ENCODE data around the gene HMGCS2.

HMGCS2 gene

GRCh38 chr1:119725626-119726025 lies 43.1 kb downstream of the HMGCS2 start:
- Histone ChIP-seq H3K4me2 (ENCODE audit: low read length) (no peak overlapping the region), H3K4me3 (ENCODE audit: low read depth, low read length, poor library complexity, severe bottlenecking) (no peak overlapping the region), H4K20me1 (ENCODE audit: insufficient read depth, low read length) (no peaks in the 10 kb centered on the region), H3K9me2 (ENCODE audit: low read depth, low read length) (no peaks in the 10 kb centered on the region), H3K27ac (ENCODE audit: low read depth, low read length, poor library complexity, severe bottlenecking) (no peak overlapping the region), H3K27me3 (ENCODE audit: insufficient read depth, low read length) (no peaks in the 10 kb centered on the region), H2AFZ (ENCODE audit: low read length) (no peak overlapping the region), H3K79me2 (ENCODE audit: insufficient read depth, low read length) (no peaks in the 10 kb centered on the region), H3F3A (ENCODE audit: insufficient read depth, low read length) (no peaks in the 10 kb centered on the region), H3K9me3 (ENCODE audit: low read length) (no peaks in the 10 kb centered on the region), H3K36me3 (ENCODE audit: insufficient read depth, low read length) (peaks cover 96% of the 10 kb centered on the region), H3K4me1 (ENCODE audit: insufficient read depth, low read length, severe bottlenecking) (no peaks in the 10 kb centered on the region), H3K9ac (ENCODE audit: low read length) (no peak overlapping the region)
- TF ChIP-seq EZH2 (IDR thresholded peaks at IDR 0.05; ENCODE audit: borderline replicate concordance, low read length), result no peak
- no peak for TF ChIP-seq CTCF (IDR thresholded peaks at IDR 0.05; ENCODE audit: low read length)

DNA sequence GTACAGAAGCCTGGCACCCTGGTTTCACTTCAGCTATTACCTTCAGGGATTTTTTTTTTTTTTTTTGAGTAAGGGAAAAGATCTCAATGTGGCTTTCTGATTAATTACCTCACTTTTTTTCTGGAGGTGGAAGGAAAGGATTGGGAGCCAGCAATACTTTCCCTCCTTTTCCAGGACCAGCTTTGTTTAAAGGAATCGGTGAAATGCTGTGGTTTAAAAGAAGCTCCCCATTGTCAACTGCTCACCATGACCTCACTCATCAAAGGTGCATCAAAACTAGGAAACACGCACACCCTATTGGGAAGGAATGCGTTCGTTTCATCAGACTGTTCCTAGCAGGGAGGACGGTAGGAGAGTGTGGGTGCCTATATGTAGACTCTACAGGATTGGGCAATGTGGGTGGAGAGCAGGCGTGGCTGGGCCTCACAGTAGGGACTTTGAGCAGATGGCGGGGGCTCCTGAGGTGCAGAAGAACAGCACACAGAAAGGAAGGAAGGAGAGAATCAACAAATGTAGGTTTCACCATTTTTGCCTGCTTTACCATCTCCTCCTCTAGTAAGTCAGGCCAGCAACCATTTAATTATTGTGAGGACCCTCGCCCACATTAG lies 44.0 kb downstream of the HMGCS2 start:
- H3K4me3 ChIP-seq (ENCODE audit: low read depth, low read length, poor library complexity, severe bottlenecking), result no peak overlapping the region
- no peaks in the 10 kb centered on the region for H3K4me1 ChIP-seq (ENCODE audit: insufficient read depth, low read length, severe bottlenecking)
- no peaks in the 10 kb centered on the region for H3K9me3 ChIP-seq (ENCODE audit: low read length)
- peaks cover 92% of the 10 kb centered on the region for H3K36me3 ChIP-seq (ENCODE audit: insufficient read depth, low read length)
- no peak overlapping the region for H3K4me2 ChIP-seq (ENCODE audit: low read length)
- H3K9ac ChIP-seq (ENCODE audit: low read length), result no peak overlapping the region
- H3K27ac ChIP-seq (ENCODE audit: low read depth, low read length, poor library complexity, severe bottlenecking), result no peak overlapping the region
- no peaks in the 10 kb centered on the region for H3K27me3 ChIP-seq (ENCODE audit: insufficient read depth, low read length)
- H3F3A ChIP-seq (ENCODE audit: insufficient read depth, low read length), result no peaks in the 10 kb centered on the region
- H2AFZ ChIP-seq (ENCODE audit: low read length), result no peak overlapping the region
- no peaks in the 10 kb centered on the region for H3K9me2 ChIP-seq (ENCODE audit: low read depth, low read length)
- H3K79me2 ChIP-seq (ENCODE audit: insufficient read depth, low read length), result no peaks in the 10 kb centered on the region
- H4K20me1 ChIP-seq (ENCODE audit: insufficient read depth, low read length), result no peaks in the 10 kb centered on the region
- TF ChIP-seq CTCF (IDR thresholded peaks at IDR 0.05; ENCODE audit: low read length) (no peak), EZH2 (IDR thresholded peaks at IDR 0.05; ENCODE audit: borderline replicate concordance, low read length) (no peak)

DNA sequence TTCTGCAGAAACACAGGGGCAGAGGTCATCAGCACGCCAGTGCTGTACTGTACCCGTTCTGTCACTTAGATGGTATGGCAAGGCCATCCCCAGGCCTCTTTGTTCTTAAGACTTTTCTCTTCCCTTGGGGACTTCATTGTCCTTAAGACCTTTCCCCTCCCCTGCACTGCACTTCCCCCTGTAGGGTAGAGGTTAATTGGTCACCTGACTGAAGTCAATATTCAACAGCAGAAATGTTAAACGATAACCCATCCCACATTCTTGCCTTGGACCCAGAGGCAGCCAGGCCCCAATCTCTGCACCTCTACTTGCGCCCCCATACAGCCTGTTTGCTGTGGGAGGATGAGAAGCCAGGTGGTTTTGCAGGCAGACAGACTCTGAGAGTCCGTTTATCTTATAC lies 46.8 kb downstream of the HMGCS2 start:
- peaks cover 17% of the 10 kb centered on the region for H3K79me2 ChIP-seq (ENCODE audit: insufficient read depth, low read length)
- H3K4me3 ChIP-seq (ENCODE audit: low read depth, low read length, poor library complexity, severe bottlenecking), result no peak overlapping the region
- H3K27me3 ChIP-seq (ENCODE audit: insufficient read depth, low read length), result no peaks in the 10 kb centered on the region
- H3K9me2 ChIP-seq (ENCODE audit: low read depth, low read length), result no peaks in the 10 kb centered on the region
- peaks cover 67% of the 10 kb centered on the region for H3K36me3 ChIP-seq (ENCODE audit: insufficient read depth, low read length)
- no peak overlapping the region for H3K9ac ChIP-seq (ENCODE audit: low read length)
- no peak for TF ChIP-seq CTCF (IDR thresholded peaks at IDR 0.05; ENCODE audit: low read length)
- no peak for TF ChIP-seq EZH2 (IDR thresholded peaks at IDR 0.05; ENCODE audit: borderline replicate concordance, low read length)
- H3K4me2 ChIP-seq (ENCODE audit: low read length), result no peak overlapping the region
- H3K27ac ChIP-seq (ENCODE audit: low read depth, low read length, poor library complexity, severe bottlenecking), result no peak overlapping the region
- H2AFZ ChIP-seq (ENCODE audit: low read length), result no peak overlapping the region
- no peaks in the 10 kb centered on the region for H3K9me3 ChIP-seq (ENCODE audit: low read length)
- no peaks in the 10 kb centered on the region for H4K20me1 ChIP-seq (ENCODE audit: insufficient read depth, low read length)
- H3K4me1 ChIP-seq (ENCODE audit: insufficient read depth, low read length, severe bottlenecking), result no peaks in the 10 kb centered on the region
- no peaks in the 10 kb centered on the region for H3F3A ChIP-seq (ENCODE audit: insufficient read depth, low read length)

Measured in OCI-LY1 (cell line).